Measurements from ENCODE around the gene ATP8A2. TPM values are rescaled to one million over a fixed set of nuclear protein-coding genes. Genes with fewer than 3 reads are reported as not detected.

The ATP8A2 gene
- total RNA-seq, 6 donors from 2014 or later, result 0.55 to 1.5 (median 0.87) TPM

GRCh38 chr13:25746131-25746530, 374.4 kb downstream of the ATP8A2 start:
- no peaks in the 10 kb centered on the region for H3K4me1 ChIP-seq
- H3K4me3 ChIP-seq, result no peak overlapping the region
- ATAC-seq (ENCODE audit: low FRiP score in 2 of 2), result no peak
- no peak for TF ChIP-seq POLR2A (IDR thresholded peaks at IDR 0.05)
- no peak for TF ChIP-seq POLR2AphosphoS5 (IDR thresholded peaks at IDR 0.05)
- TF ChIP-seq EP300 (IDR thresholded peaks at IDR 0.05), result no peak
- TF ChIP-seq, protein P1, sequence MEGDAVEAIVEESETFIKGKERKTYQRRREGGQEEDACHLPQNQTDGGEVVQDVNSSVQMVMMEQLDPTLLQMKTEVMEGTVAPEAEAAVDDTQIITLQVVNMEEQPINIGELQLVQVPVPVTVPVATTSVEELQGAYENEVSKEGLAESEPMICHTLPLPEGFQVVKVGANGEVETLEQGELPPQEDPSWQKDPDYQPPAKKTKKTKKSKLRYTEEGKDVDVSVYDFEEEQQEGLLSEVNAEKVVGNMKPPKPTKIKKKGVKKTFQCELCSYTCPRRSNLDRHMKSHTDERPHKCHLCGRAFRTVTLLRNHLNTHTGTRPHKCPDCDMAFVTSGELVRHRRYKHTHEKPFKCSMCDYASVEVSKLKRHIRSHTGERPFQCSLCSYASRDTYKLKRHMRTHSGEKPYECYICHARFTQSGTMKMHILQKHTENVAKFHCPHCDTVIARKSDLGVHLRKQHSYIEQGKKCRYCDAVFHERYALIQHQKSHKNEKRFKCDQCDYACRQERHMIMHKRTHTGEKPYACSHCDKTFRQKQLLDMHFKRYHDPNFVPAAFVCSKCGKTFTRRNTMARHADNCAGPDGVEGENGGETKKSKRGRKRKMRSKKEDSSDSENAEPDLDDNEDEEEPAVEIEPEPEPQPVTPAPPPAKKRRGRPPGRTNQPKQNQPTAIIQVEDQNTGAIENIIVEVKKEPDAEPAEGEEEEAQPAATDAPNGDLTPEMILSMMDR (IDR thresholded peaks at IDR 0.05), result no peak
- no peak for DNase-seq
- H3K27ac ChIP-seq, result no peak overlapping the region
- no peaks in the 10 kb centered on the region for H3K27me3 ChIP-seq
- no peaks in the 10 kb centered on the region for H3K9me3 ChIP-seq
- no peaks in the 10 kb centered on the region for H3K36me3 ChIP-seq
- 66 to 82% methylated on average over 3 of the region's 3 CpGs for WGBS, 2 donors

GRCh38 chr13:25752957-25753551, 381.3 kb downstream of the ATP8A2 start:
- no peak overlapping the region for H3K27ac ChIP-seq
- no peaks in the 10 kb centered on the region for H3K9me3 ChIP-seq
- H3K4me3 ChIP-seq, result no peak overlapping the region
- TF ChIP-seq EP300 (IDR thresholded peaks at IDR 0.05), result no peak
- TF ChIP-seq POLR2AphosphoS5 (IDR thresholded peaks at IDR 0.05), result no peak
- TF ChIP-seq, protein P1 (IDR thresholded peaks at IDR 0.05), result no peak
- no peak for TF ChIP-seq POLR2A (IDR thresholded peaks at IDR 0.05)
- DNase-seq (peak in 1 of 2 donors; percentile 27), ATAC-seq (ENCODE audit: low FRiP score in 2 of 2) (peak in 1 of 2 donors; percentile 94)
- peaks cover 0 to 8% (median 4%) of the 10 kb centered on the region in 4 donors for H3K4me1 ChIP-seq
- H3K36me3 ChIP-seq, result no peaks in the 10 kb centered on the region
- no peaks in the 10 kb centered on the region for H3K27me3 ChIP-seq
- 40 to 41% methylated on average over 8 of the region's 8 CpGs for WGBS, 2 donors

DNA sequence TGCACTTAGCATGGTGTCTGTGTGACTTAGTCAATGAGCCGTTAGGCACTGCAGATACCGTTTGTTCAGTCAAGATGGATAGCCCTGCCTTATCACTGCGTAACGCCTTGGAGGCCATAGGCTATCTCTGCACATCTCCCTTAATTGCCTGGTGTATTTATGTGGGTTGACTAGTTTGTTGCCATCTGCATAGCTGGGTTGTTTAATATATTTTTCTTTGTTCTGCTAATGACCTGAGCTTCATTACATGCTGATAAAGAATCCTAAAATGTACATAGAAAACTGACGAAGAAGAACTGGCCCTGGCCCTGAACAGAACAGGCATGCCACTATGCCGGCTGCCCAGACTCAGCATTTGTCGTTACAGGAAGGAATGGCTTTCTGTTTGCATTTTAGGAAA, 382.2 kb downstream of the ATP8A2 start:
- Histone ChIP-seq H3K4me3 (no peak overlapping the region), H3K27me3 (no peaks in the 10 kb centered on the region), H3K9me3 (no peaks in the 10 kb centered on the region), H3K4me1 (peaks cover 0 to 8% (median 4%) of the 10 kb centered on the region in 4 donors), H3K27ac (no peak overlapping the region), H3K36me3 (no peaks in the 10 kb centered on the region)
- TF ChIP-seq POLR2AphosphoS5 (IDR thresholded peaks at IDR 0.05) (no peak), EP300 (IDR thresholded peaks at IDR 0.05) (no peak), POLR2A (IDR thresholded peaks at IDR 0.05) (no peak)
- TF ChIP-seq, protein P1 (IDR thresholded peaks at IDR 0.05), result no peak
- DNase-seq (no peak), ATAC-seq (ENCODE audit: low FRiP score in 2 of 2) (no peak)
- WGBS, 2 donors, result 60 to 64% methylated on average over 7 of the region's 7 CpGs

GRCh38 chr13:25756251-25756650, 384.5 kb downstream of the ATP8A2 start:
- no peaks in the 10 kb centered on the region for H3K36me3 ChIP-seq
- ATAC-seq (ENCODE audit: low FRiP score in 2 of 2) (no peak), DNase-seq (no peak)
- no peak for TF ChIP-seq POLR2AphosphoS5 (IDR thresholded peaks at IDR 0.05)
- TF ChIP-seq EP300 (IDR thresholded peaks at IDR 0.05), result no peak
- TF ChIP-seq POLR2A (IDR thresholded peaks at IDR 0.05), result no peak
- TF ChIP-seq, protein P1 (IDR thresholded peaks at IDR 0.05), result no peak
- 83 to 85% methylated on average over 5 of the region's 5 CpGs for WGBS, 2 donors
- H3K27ac ChIP-seq, result no peak overlapping the region
- H3K4me3 ChIP-seq, result no peak overlapping the region
- H3K9me3 ChIP-seq, result no peaks in the 10 kb centered on the region
- H3K4me1 ChIP-seq, result peaks cover 0 to 8% (median 4%) of the 10 kb centered on the region in 4 donors
- no peaks in the 10 kb centered on the region for H3K27me3 ChIP-seq

GRCh38 chr13:25756912-25757311, 385.1 kb downstream of the ATP8A2 start:
- H3K4me3 ChIP-seq, result no peak overlapping the region
- WGBS, 2 donors, result 87 to 91% methylated on average over 8 of the region's 8 CpGs
- peaks cover 0 to 8% (median 4%) of the 10 kb centered on the region in 4 donors for H3K4me1 ChIP-seq
- H3K27ac ChIP-seq, result no peak overlapping the region
- DNase-seq (no peak), ATAC-seq (ENCODE audit: low FRiP score in 2 of 2) (no peak)
- H3K27me3 ChIP-seq, result no peaks in the 10 kb centered on the region
- TF ChIP-seq EP300 (IDR thresholded peaks at IDR 0.05), result no peak
- TF ChIP-seq, protein P1 (IDR thresholded peaks at IDR 0.05), result no peak
- TF ChIP-seq POLR2AphosphoS5 (IDR thresholded peaks at IDR 0.05), result no peak
- TF ChIP-seq POLR2A (IDR thresholded peaks at IDR 0.05), result no peak
- H3K36me3 ChIP-seq, result no peaks in the 10 kb centered on the region
- H3K9me3 ChIP-seq, result no peaks in the 10 kb centered on the region

All from upper lobe of left lung (tissue), 6 donors.